Stomach smooth muscle (tissue), 2 donors: ENCODE data around the gene GRID2.

ENCODE experiments used
- H3K27ac ChIP-seq: one replicate; pipeline ENCODE4 v1.7.0; 2013; ENCODE audit warnings: mild to moderate bottlenecking, low read length, inconsistent platforms
- H3K27me3 ChIP-seq, 2 donors: one replicate each; pipeline ENCODE4 v1.7.0; 2013; ENCODE audit warnings: low read length in 2 of 2; ENCODE audit not compliant: insufficient read depth in 2 of 2, control insufficient read depth in 1 of 2
- H3K36me3 ChIP-seq, 2 donors: one replicate each; pipeline ENCODE4 v1.7.0; 2013; ENCODE audit warnings: low read length in 2 of 2; ENCODE audit not compliant: control insufficient read depth in 2 of 2, insufficient read depth in 2 of 2
- H3K4me1 ChIP-seq: one replicate; pipeline ENCODE4 v1.7.0; 2013; ENCODE audit warnings: low read length; ENCODE audit not compliant: control insufficient read depth, insufficient read depth
- H3K4me3 ChIP-seq, 2 donors: one replicate each; pipeline ENCODE4 v1.7.0; 2013; ENCODE audit warnings: low read length in 2 of 2
- H3K9ac ChIP-seq, 2 donors: one replicate each; pipeline ENCODE4 v1.7.0; 2013; ENCODE audit warnings: low read length in 2 of 2, mild to moderate bottlenecking in 1 of 2
- H3K9me3 ChIP-seq, 2 donors: one replicate each; pipeline ENCODE4 v1.7.0; 2013; ENCODE audit warnings: low read length in 2 of 2; ENCODE audit not compliant: control insufficient read depth in 2 of 2
- donor health status: healthy.
- donor health status: Pancreatic carcinoma.

GRID2 gene

DNA sequence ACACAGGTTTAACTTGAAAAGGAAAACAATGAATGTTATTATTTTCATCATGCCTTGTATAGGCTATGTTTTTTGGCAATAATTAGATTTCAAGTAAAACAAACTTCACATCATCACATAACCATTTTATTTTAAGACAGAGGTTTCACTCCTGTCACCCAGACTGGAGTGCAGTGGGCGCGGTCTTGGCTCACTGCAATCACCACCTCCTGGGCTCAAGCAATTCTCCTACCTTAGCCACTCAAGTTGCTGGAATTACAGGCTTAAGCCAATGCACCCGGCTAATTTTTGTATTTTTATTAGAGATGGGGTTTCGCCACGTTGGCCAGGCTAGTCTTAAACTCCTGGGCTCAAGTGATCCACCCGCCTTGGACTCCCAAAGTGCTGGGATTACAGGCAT, 866.2 kb downstream of the GRID2 start:
- Histone ChIP-seq H3K27ac (no peak overlapping the region), H3K27me3 (no peaks in the 10 kb centered on the region), H3K4me3 (no peak overlapping the region), H3K4me1 (no peaks in the 10 kb centered on the region), H3K9me3 (no peaks in the 10 kb centered on the region), H3K9ac (no peak overlapping the region), H3K36me3 (no peaks in the 10 kb centered on the region)

DNA sequence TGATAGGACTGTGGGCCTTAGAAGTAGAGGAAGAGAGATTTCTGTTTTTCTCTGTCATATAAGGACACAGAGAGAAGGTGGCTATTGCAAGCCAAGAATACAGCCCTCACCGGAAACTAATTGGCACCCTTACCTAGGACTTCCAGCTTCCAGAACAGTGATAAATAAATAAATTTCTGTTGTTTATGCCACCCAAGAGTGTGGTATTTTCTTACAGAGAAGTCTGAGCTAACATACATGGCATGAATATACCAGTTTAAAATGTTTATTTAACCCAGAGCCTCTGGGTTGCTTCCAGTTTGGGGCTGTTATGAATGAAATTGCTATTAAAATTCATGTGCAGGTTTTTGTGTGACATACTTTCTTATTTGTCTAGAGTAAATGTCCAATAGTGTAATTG, 870.8 kb downstream of the GRID2 start:
- H3K27me3 ChIP-seq, result no peaks in the 10 kb centered on the region

GRCh38 chr4:93178279-93178678, 874.5 kb downstream of the GRID2 start:
- Histone ChIP-seq H3K27ac (no peak overlapping the region), H3K9ac (no peak overlapping the region), H3K36me3 (no peaks in the 10 kb centered on the region), H3K4me3 (no peak overlapping the region), H3K27me3 (no peaks in the 10 kb centered on the region), H3K4me1 (no peaks in the 10 kb centered on the region), H3K9me3 (no peaks in the 10 kb centered on the region)

More for the DNA sequence above, 870.8 kb downstream of the GRID2 start:
- Histone ChIP-seq H3K27ac (no peak overlapping the region), H3K9ac (no peak overlapping the region), H3K36me3 (no peaks in the 10 kb centered on the region), H3K4me1 (no peaks in the 10 kb centered on the region), H3K9me3 (no peaks in the 10 kb centered on the region), H3K4me3 (no peak overlapping the region)

DNA sequence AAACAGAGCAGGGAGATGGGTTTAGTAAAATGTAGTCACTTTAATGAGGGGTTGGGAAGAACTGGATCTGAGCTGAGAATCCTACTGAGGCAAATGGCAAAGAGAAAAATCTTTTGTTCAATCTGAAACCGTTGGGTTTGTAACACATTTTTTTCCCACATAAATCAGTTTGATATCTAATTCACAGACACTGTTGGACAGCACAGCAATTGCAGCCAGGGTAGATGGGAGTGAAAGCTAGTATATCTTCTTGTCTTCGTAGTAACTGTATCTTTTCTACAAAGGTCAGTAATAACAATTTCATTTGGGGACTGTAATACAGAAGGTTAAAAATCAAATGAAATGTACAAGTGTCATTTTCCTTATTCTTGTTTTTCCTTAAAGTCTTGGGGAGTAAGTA, 875.3 kb downstream of the GRID2 start:
- Histone ChIP-seq H3K9ac (no peak overlapping the region), H3K36me3 (no peaks in the 10 kb centered on the region), H3K4me1 (no peaks in the 10 kb centered on the region), H3K27ac (no peak overlapping the region), H3K27me3 (no peaks in the 10 kb centered on the region), H3K9me3 (no peaks in the 10 kb centered on the region), H3K4me3 (no peak overlapping the region)

DNA sequence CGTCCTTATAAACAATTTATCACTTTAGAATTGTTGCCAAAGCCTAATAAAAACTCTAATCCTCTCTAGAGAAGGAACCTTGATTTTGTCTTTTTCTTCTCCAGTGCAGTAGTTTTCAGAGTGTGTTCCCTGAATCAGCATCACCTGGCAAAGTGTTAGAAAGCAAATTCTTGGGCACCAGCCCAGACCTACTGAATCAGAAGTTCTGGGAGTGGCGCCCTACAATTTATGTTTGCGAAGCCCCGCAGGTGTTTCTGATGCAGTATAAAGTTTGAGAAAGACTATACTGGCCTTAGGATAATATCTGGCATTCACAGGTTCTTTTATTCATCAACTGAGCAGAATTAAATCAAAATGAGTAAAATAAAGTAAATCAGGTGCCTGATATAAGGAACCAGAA, 879.0 kb downstream of the GRID2 start:
- no peak overlapping the region for H3K27ac ChIP-seq

DNA sequence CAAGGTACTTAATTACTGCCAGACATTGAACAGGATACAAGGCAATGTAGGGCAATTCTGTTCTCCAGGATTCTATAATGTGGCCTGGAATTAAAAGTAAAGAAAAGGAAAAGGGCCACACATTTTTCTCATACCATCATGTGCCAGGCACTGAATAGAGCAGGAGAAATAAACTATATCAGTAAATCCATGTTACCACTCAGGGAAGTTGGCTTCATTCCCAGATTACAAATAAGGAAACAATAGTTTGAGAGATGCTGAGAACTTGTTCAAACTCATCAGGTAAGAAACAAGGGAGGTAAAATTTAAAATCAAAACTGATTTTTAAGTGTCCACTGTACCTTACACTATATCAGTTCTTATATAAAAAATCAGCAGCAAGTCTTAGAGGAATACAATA, 879.8 kb downstream of the GRID2 start:
- H3K4me3 ChIP-seq, result no peak overlapping the region
- H3K27ac ChIP-seq, result no peak overlapping the region
- H3K9ac ChIP-seq, result no peak overlapping the region
- no peaks in the 10 kb centered on the region for H3K36me3 ChIP-seq
- H3K27me3 ChIP-seq, result no peaks in the 10 kb centered on the region
- no peaks in the 10 kb centered on the region for H3K9me3 ChIP-seq
- H3K4me1 ChIP-seq, result no peaks in the 10 kb centered on the region

More for the DNA sequence above, 879.0 kb downstream of the GRID2 start:
- Histone ChIP-seq H3K36me3 (no peaks in the 10 kb centered on the region), H3K9me3 (no peaks in the 10 kb centered on the region), H3K9ac (no peak overlapping the region), H3K4me1 (no peaks in the 10 kb centered on the region), H3K4me3 (no peak overlapping the region), H3K27me3 (no peaks in the 10 kb centered on the region)

GRCh38 chr4:93184053-93184452, 880.3 kb downstream of the GRID2 start:
- Histone ChIP-seq H3K4me3 (no peak overlapping the region), H3K9ac (no peak overlapping the region)

GRCh38 chr4:93186846-93187245, 883.1 kb downstream of the GRID2 start:
- Histone ChIP-seq H3K4me3 (no peak overlapping the region), H3K27me3 (no peaks in the 10 kb centered on the region), H3K9ac (no peak overlapping the region), H3K4me1 (no peaks in the 10 kb centered on the region), H3K9me3 (no peaks in the 10 kb centered on the region), H3K27ac (no peak overlapping the region), H3K36me3 (no peaks in the 10 kb centered on the region)

More at GRCh38 chr4:93184053-93184452, 880.3 kb downstream of the GRID2 start:
- H3K27me3 ChIP-seq, result no peaks in the 10 kb centered on the region
- no peaks in the 10 kb centered on the region for H3K36me3 ChIP-seq
- H3K27ac ChIP-seq, result no peak overlapping the region
- H3K4me1 ChIP-seq, result no peaks in the 10 kb centered on the region
- H3K9me3 ChIP-seq, result no peaks in the 10 kb centered on the region

GRCh38 chr4:93187466-93187865, 883.7 kb downstream of the GRID2 start:
- no peaks in the 10 kb centered on the region for H3K36me3 ChIP-seq
- no peaks in the 10 kb centered on the region for H3K4me1 ChIP-seq
- H3K27ac ChIP-seq, result no peak overlapping the region
- no peaks in the 10 kb centered on the region for H3K27me3 ChIP-seq
- no peak overlapping the region for H3K9ac ChIP-seq
- H3K4me3 ChIP-seq, result no peak overlapping the region
- no peaks in the 10 kb centered on the region for H3K9me3 ChIP-seq

DNA sequence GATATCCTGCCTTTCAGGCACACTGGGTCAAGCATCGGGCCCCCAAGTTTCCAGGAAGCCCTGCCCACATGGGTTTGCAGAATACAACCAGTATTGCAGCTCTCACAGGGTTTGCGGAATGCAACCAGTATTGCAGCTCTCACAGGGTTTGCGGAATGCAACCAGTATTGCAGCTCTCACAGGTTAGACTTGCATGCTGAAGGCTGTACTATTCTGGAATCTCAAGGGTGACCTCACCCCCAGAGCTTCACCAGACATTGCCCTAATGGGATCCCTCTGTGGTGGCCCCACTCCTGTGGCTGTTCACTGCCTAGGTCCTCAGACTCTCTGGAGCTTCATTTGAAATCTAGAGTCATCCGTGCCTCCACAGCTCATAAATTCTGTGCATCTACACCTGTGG, 884.1 kb downstream of the GRID2 start:
- Histone ChIP-seq H3K4me1 (no peaks in the 10 kb centered on the region), H3K9me3 (no peaks in the 10 kb centered on the region), H3K4me3 (no peak overlapping the region), H3K27ac (no peak overlapping the region), H3K9ac (no peak overlapping the region), H3K27me3 (no peaks in the 10 kb centered on the region), H3K36me3 (no peaks in the 10 kb centered on the region)

DNA sequence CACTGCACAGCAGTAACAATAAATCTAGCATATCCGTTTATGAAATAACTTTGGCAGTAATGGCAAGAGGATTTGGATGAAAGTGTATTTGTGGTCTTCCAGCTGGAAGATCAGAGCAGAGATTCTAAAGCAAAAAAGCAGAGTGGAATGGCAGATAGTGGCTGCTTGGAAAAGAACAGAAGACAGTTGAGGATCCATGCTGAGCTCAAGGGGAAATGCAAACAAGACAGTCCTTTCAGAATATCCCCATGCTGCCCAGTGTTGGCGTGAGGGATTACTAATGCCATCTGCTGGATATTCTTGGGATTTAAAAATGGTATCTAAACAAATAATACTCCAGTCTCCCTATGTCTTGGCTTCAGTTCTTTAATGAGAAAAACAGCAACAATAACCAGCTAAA, 895.7 kb downstream of the GRID2 start:
- no peaks in the 10 kb centered on the region for H3K27me3 ChIP-seq
- no peaks in the 10 kb centered on the region for H3K4me1 ChIP-seq
- no peaks in the 10 kb centered on the region for H3K36me3 ChIP-seq
- no peak overlapping the region for H3K4me3 ChIP-seq
- no peak overlapping the region for H3K9ac ChIP-seq
- no peak overlapping the region for H3K27ac ChIP-seq
- H3K9me3 ChIP-seq, result no peaks in the 10 kb centered on the region
